Vagina (tissue), 2 donors: ENCODE measurements around the gene BCOR. TPM values are rescaled to one million over a fixed set of nuclear protein-coding genes. Genes with fewer than 3 reads are reported as not detected.

Experiments
- DNase-seq, 2 donors: peaks; one replicate each; pipeline ENCODE4 v3.0.0-alpha.2; 2017; ENCODE audit errors: extremely low spot score in 2 of 2
- H3K27ac ChIP-seq: fragments of 200-600 bp; sonication (generic); one replicate; pipeline ENCODE4 v1.5.1; 2019
- H3K27me3 ChIP-seq: fragments of 200-600 bp; sonication (generic); one replicate; pipeline ENCODE4 v1.5.1; 2019
- H3K36me3 ChIP-seq, 2 donors: fragments of 200-600 bp; sonication (generic); one replicate each; pipeline ENCODE4 v1.5.1; 2017 to 2019
- H3K4me1 ChIP-seq: fragments of 200-600 bp; sonication (generic); one replicate; pipeline ENCODE4 v1.5.1; 2019
- H3K4me3 ChIP-seq, 2 donors: fragments of 200-600 bp; sonication (generic); 1 replicate in 1 of 2; 2 replicates in 1 of 2; pipeline ENCODE4 v1.5.1; 2016 to 2019
- H3K9me3 ChIP-seq: fragments of 200-600 bp; sonication (generic); one replicate; pipeline ENCODE4 v1.5.1; 2019
- CTCF ChIP-seq, 3 experiments: fragments of 450-650 bp in 2 of 3; fragments of 200-600 bp in 1 of 3; sonication (generic) in 1 of 3; IDR thresholded peaks; one replicate each; pipeline ENCODE4 v1.5.1; 2017 to 2019; ENCODE audit warnings: antibody characterized with exemption in 3 of 3, mild to moderate bottlenecking in 2 of 3, moderate library complexity in 2 of 3
- POLR2A ChIP-seq, 2 donors: fragments of 450-650 bp; IDR thresholded peaks; one replicate each; pipeline ENCODE4 v1.6.1; 2017; ENCODE audit warnings: antibody characterized with exemption in 2 of 2, mild to moderate bottlenecking in 2 of 2, moderate library complexity in 2 of 2
- POLR2AphosphoS5 ChIP-seq, 2 donors: sonication (generic); formaldehyde crosslinking; IDR thresholded peaks; one replicate each; pipeline ENCODE4 v1.9.0; 2017; ENCODE audit warnings: antibody characterized with exemption in 2 of 2, mild to moderate bottlenecking in 2 of 2, low read depth in 1 of 2; ENCODE audit not compliant: insufficient read depth in 1 of 2
- intact Hi-C: fragments of 100-400 bp; cut with DNase I; formaldehyde crosslinking; loops from one replicate; pipeline ENCODE4 v1.15.1; 2023
- total RNA-seq: library from RNA; depleted of rRNA; stranded (reverse); fragments of >200 nt; gene quantifications from one replicate; pipeline ENCODE4 v1.2.3, GENCODE V29; 2016

Gene BCOR
- total RNA-seq, 1 donor from 2014 or later: 19.9 TPM

- Histone ChIP-seq H3K27ac (no peak overlapping the region), H3K9me3 (no peaks in the 10 kb centered on the region), H3K27me3 (no peaks in the 10 kb centered on the region), H3K4me3 (no peak overlapping the region), H3K36me3 (no peaks in the 10 kb centered on the region), H3K4me1 (peaks cover 18% of the 10 kb centered on the region)
- TF ChIP-seq CTCF (IDR thresholded peaks at IDR 0.05) (no peak), POLR2A (IDR thresholded peaks at IDR 0.05) (no peak), POLR2AphosphoS5 (IDR thresholded peaks at IDR 0.05; ENCODE audit: insufficient read depth in 1 of 2, low read depth in 1 of 2) (no peak)
- no peak for DNase-seq
- intact Hi-C loops: loop anchor here (10.0 kb wide), 1 partner anchor 1297 kb away; the partner anchor contains the start of gene MID1IP1
These were observed 3.7 kb upstream of the BCOR start for GRCh38 chrX:40101430-40101802.

- no peaks in the 10 kb centered on the region for H3K36me3 ChIP-seq
- no peak overlapping the region for H3K27ac ChIP-seq
- no peak overlapping the region for H3K4me3 ChIP-seq
- DNase-seq: no peak
- H3K27me3 ChIP-seq: peaks cover 6% of the 10 kb centered on the region
- peaks cover 21% of the 10 kb centered on the region for H3K4me1 ChIP-seq
- intact Hi-C loops: loop anchor here (10.0 kb wide), 1 partner anchor 1296 kb away; the partner anchor contains the start of gene MID1IP1
- no peaks in the 10 kb centered on the region for H3K9me3 ChIP-seq
- no peak for TF ChIP-seq POLR2A (IDR thresholded peaks at IDR 0.05)
- TF ChIP-seq CTCF (IDR thresholded peaks at IDR 0.05): no peak
- TF ChIP-seq POLR2AphosphoS5 (IDR thresholded peaks at IDR 0.05; ENCODE audit: insufficient read depth in 1 of 2, low read depth in 1 of 2): no peak
These were observed 3.0 kb upstream of the BCOR start for GRCh38 chrX:40100537-40101429.

GRCh38 chrX:40100141-40100536 lies 2.4 kb upstream of the BCOR start:
- no peak for TF ChIP-seq POLR2AphosphoS5 (IDR thresholded peaks at IDR 0.05; ENCODE audit: insufficient read depth in 1 of 2, low read depth in 1 of 2)
- no peak for TF ChIP-seq POLR2A (IDR thresholded peaks at IDR 0.05)
- no peak for TF ChIP-seq CTCF (IDR thresholded peaks at IDR 0.05)
- intact Hi-C loops: loop anchor here (10.0 kb wide), 1 partner anchor 1295 kb away; the partner anchor contains the start of gene MID1IP1
- no peak for DNase-seq
- H3K27ac ChIP-seq: no peak overlapping the region
- no peaks in the 10 kb centered on the region for H3K36me3 ChIP-seq
- no peaks in the 10 kb centered on the region for H3K9me3 ChIP-seq
- H3K27me3 ChIP-seq: peaks cover 10% of the 10 kb centered on the region
- no peak overlapping the region for H3K4me3 ChIP-seq
- H3K4me1 ChIP-seq: peaks cover 17% of the 10 kb centered on the region

GRCh38 chrX:40099055-40099958 lies 1.5 kb upstream of the BCOR start:
- TF ChIP-seq POLR2AphosphoS5 (IDR thresholded peaks at IDR 0.05; ENCODE audit: insufficient read depth in 1 of 2, low read depth in 1 of 2) (no peak), CTCF (IDR thresholded peaks at IDR 0.05) (no peak), POLR2A (IDR thresholded peaks at IDR 0.05) (no peak)
- DNase-seq: no peak
- Histone ChIP-seq H3K4me1 (peaks cover 17% of the 10 kb centered on the region), H3K36me3 (no peaks in the 10 kb centered on the region), H3K9me3 (no peaks in the 10 kb centered on the region), H3K4me3 (peak overlapping the region; percentile 61 to 65), H3K27ac (peak overlapping the region; percentile 79), H3K27me3 (peaks cover 10% of the 10 kb centered on the region)
- intact Hi-C loops: loop anchor here (5.0 kb wide), 3 partner anchors 58 to 372 kb away; no protein-coding TSS in a partner anchor
